H9 (cell line): ENCODE measurements around the gene PHACTR2. TPM values are rescaled to one million over a fixed set of nuclear protein-coding genes. Genes with fewer than 3 reads are reported as not detected.
"Not testable (repeated sequence)": the region's sequence is repeated elsewhere in the genome, so short reads cannot be mapped to it uniquely, and the experiment has no call there.

Experiments
- DNase-seq: peaks from one replicate; pipeline ENCODE4 v3.0.0-alpha.2; 2017
- H2AFZ ChIP-seq: one replicate; pipeline ENCODE4 v1.6.1; 2013; ENCODE audit warnings: mild to moderate bottlenecking, low read length, control low read depth, moderate library complexity
- H2AK5ac ChIP-seq: 2 replicates; pipeline ENCODE4 v1.6.1; 2013; ENCODE audit warnings: low read length, control low read depth, mixed read lengths; ENCODE audit not compliant: insufficient read length
- H2BK120ac ChIP-seq: one replicate; pipeline ENCODE4 v1.6.1; 2013; ENCODE audit warnings: low read depth, mild to moderate bottlenecking, low read length, control low read depth, inconsistent platforms; ENCODE audit not compliant: poor library complexity, severe bottlenecking
- H2BK12ac ChIP-seq: 2 replicates; pipeline ENCODE4 v1.6.1; 2013; ENCODE audit warnings: low read length, control low read depth, mixed read lengths, low read depth; ENCODE audit not compliant: insufficient read length
- H2BK15ac ChIP-seq: 2 replicates; pipeline ENCODE4 v1.6.1; 2013; ENCODE audit warnings: low read depth, low read length, control low read depth
- H2BK20ac ChIP-seq: one replicate; pipeline ENCODE4 v1.6.1; 2013; ENCODE audit warnings: low read depth, mild to moderate bottlenecking, low read length, control low read depth, inconsistent platforms; ENCODE audit not compliant: poor library complexity, severe bottlenecking
- H2BK5ac ChIP-seq: 2 replicates; pipeline ENCODE4 v1.6.1; 2013; ENCODE audit warnings: low read length, control low read depth, mixed read lengths; ENCODE audit not compliant: insufficient read length
- H3K14ac ChIP-seq: 2 replicates; pipeline ENCODE4 v1.6.1; 2013; ENCODE audit warnings: low read length, control low read depth; ENCODE audit not compliant: insufficient read depth
- H3K18ac ChIP-seq: 2 replicates; pipeline ENCODE4 v1.6.1; 2013; ENCODE audit warnings: low read depth, mild to moderate bottlenecking, mixed read lengths, low read length, control low read depth; ENCODE audit not compliant: insufficient read length
- H3K23ac ChIP-seq: 2 replicates; pipeline ENCODE4 v1.6.1; 2013; ENCODE audit warnings: low read length, control low read depth, mixed read lengths, low read depth; ENCODE audit not compliant: insufficient read length
- H3K23me2 ChIP-seq: 2 replicates; pipeline ENCODE4 v1.6.1; 2013; ENCODE audit warnings: low read depth, mild to moderate bottlenecking, mixed read lengths, low read length, control low read depth; ENCODE audit not compliant: insufficient read length, poor library complexity, severe bottlenecking
- H3K27ac ChIP-seq: 2 replicates; pipeline ENCODE4 v1.5.1; 2013; ENCODE audit warnings: low read length, control low read depth, mixed read lengths, low read depth; ENCODE audit not compliant: insufficient read length
- H3K27me3 ChIP-seq: 2 replicates; pipeline ENCODE4 v1.6.1; 2013; ENCODE audit warnings: low read length, control low read depth, inconsistent platforms; ENCODE audit not compliant: insufficient read depth
- H3K4ac ChIP-seq: 2 replicates; pipeline ENCODE4 v1.6.1; 2013; ENCODE audit warnings: low read depth, mild to moderate bottlenecking, control low read depth, inconsistent platforms, low read length, moderate library complexity
- H3K4me1 ChIP-seq: 2 replicates; pipeline ENCODE4 v1.6.1; 2013; ENCODE audit warnings: low read length, control low read depth, inconsistent platforms; ENCODE audit not compliant: insufficient read depth
- H3K4me2 ChIP-seq: 2 replicates; pipeline ENCODE4 v1.6.1; 2013; ENCODE audit warnings: low read length, control low read depth, mixed read lengths; ENCODE audit not compliant: insufficient read length, insufficient read depth
- H3K56ac ChIP-seq: 2 replicates; pipeline ENCODE4 v1.6.1; 2013; ENCODE audit warnings: low read depth, mild to moderate bottlenecking, mixed read lengths, low read length, control low read depth; ENCODE audit not compliant: insufficient read length
- H3K79me1 ChIP-seq: 2 replicates; pipeline ENCODE4 v1.6.1; 2013; ENCODE audit warnings: low read depth, mild to moderate bottlenecking, moderate library complexity, low read length, control low read depth, inconsistent platforms; ENCODE audit not compliant: insufficient read depth, poor library complexity, severe bottlenecking
- H3K79me2 ChIP-seq: 2 replicates; pipeline ENCODE4 v1.6.1; 2013; ENCODE audit warnings: low read length, control low read depth, inconsistent platforms; ENCODE audit not compliant: insufficient read depth
- H3K9ac ChIP-seq: 2 replicates; pipeline ENCODE4 v1.6.1; 2013; ENCODE audit warnings: low read length, control low read depth, mixed read lengths; ENCODE audit not compliant: insufficient read length; ENCODE audit errors: extremely low read depth
- H3K9me3 ChIP-seq: one replicate; pipeline ENCODE4 v1.6.1; 2013; ENCODE audit warnings: low read depth, low read length, inconsistent platforms; ENCODE audit not compliant: control insufficient read depth
- H3T11ph ChIP-seq: one replicate; pipeline ENCODE4 v1.6.1; 2013; ENCODE audit warnings: mild to moderate bottlenecking, low read length, control low read depth, inconsistent platforms
- H4K20me1 ChIP-seq: one replicate; pipeline ENCODE4 v1.6.1; 2013; ENCODE audit not compliant: control insufficient read depth, insufficient read length, insufficient read depth
- H4K5ac ChIP-seq: 2 replicates; pipeline ENCODE4 v1.6.1; 2013; ENCODE audit warnings: low read depth, mild to moderate bottlenecking, mixed read lengths, low read length, control low read depth; ENCODE audit not compliant: insufficient read length
- H4K8ac ChIP-seq: replicated peaks from 2 replicates; pipeline ENCODE4 v1.6.1; 2013; ENCODE audit warnings: low read length, control low read depth, mixed read lengths, low read depth; ENCODE audit not compliant: insufficient read length
- H4K91ac ChIP-seq: 2 replicates; pipeline ENCODE4 v1.6.1; 2013; ENCODE audit warnings: low read depth, mild to moderate bottlenecking, moderate library complexity, mixed read lengths, low read length, control low read depth; ENCODE audit not compliant: insufficient read length
- H3K27ac Mint-ChIP-seq, 3 experiments: 2 replicates in 2 of 3; 3 replicates in 1 of 3; pipeline ENCODE4 v1.8.0; 2020 to 2021; ENCODE audit warnings: mixed read lengths in 3 of 3, mild to moderate bottlenecking in 1 of 3, moderate library complexity in 1 of 3
- H3K27me3 Mint-ChIP-seq: 2 replicates; pipeline ENCODE4 v1.8.0; 2021; ENCODE audit warnings: low read depth, mild to moderate bottlenecking, moderate library complexity, mixed read lengths
- H3K36me3 Mint-ChIP-seq, 3 experiments: 2 replicates in 2 of 3; 3 replicates in 1 of 3; pipeline ENCODE4 v1.8.0; 2020 to 2021; ENCODE audit warnings: low read depth in 3 of 3, mixed read lengths in 3 of 3; ENCODE audit not compliant: insufficient read depth in 1 of 3
- H3K4me1 Mint-ChIP-seq, 2 experiments: 2 replicates each; pipeline ENCODE4 v1.8.0; 2020; ENCODE audit warnings: mixed read lengths in 2 of 2
- H3K4me3 Mint-ChIP-seq, 2 experiments: 2 replicates in 1 of 2; 3 replicates in 1 of 2; pipeline ENCODE4 v1.8.0; 2020 to 2021; ENCODE audit warnings: mild to moderate bottlenecking in 2 of 2, mixed read lengths in 2 of 2, moderate library complexity in 1 of 2
- H3K9me3 Mint-ChIP-seq, 2 experiments: 2 replicates in 1 of 2; 3 replicates in 1 of 2; pipeline ENCODE4 v1.8.0; 2020; ENCODE audit warnings: mild to moderate bottlenecking in 2 of 2, mixed read lengths in 2 of 2, moderate library complexity in 1 of 2
- total RNA-seq: library from RNA; stranded (reverse); gene quantifications from 2 replicates; pipeline ENCODE4 v1.2.1, GENCODE V29; 2021

Gene PHACTR2
- total RNA-seq, 1 experiment from 2014 or later: 131 TPM

- peaks cover 15 to 28% of the 10 kb centered on the region in 2 experiments for H3K9me3 Mint-ChIP-seq
- H3K18ac ChIP-seq, H3K27ac ChIP-seq: not testable (repeated sequence)
Observed at GRCh38 chr6:143874503-143874902, 196.7 kb downstream of the PHACTR2 start.

More at GRCh38 chr6:143874503-143874902, 196.7 kb downstream of the PHACTR2 start:
- H2AFZ ChIP-seq, H3K9ac ChIP-seq, H3K23me2 ChIP-seq, H3K4me1 Mint-ChIP-seq, H3K79me1 ChIP-seq, H3K9me3 ChIP-seq, H2BK12ac ChIP-seq, DNase-seq, H2BK5ac ChIP-seq, H3K56ac ChIP-seq, H3K27ac Mint-ChIP-seq, H3K14ac ChIP-seq, H3K23ac ChIP-seq, H2BK120ac ChIP-seq, H4K91ac ChIP-seq, H3K4me3 Mint-ChIP-seq, H3K27me3 Mint-ChIP-seq, H2BK20ac ChIP-seq, H3T11ph ChIP-seq, H2BK15ac ChIP-seq, H4K20me1 ChIP-seq, H2AK5ac ChIP-seq, H4K5ac ChIP-seq, H3K4ac ChIP-seq, H3K4me1 ChIP-seq, H3K4me2 ChIP-seq, H4K8ac ChIP-seq, H3K27me3 ChIP-seq, H3K79me2 ChIP-seq: not testable (repeated sequence)
- peaks cover 3 to 12% (median 8%) of the 10 kb centered on the region in 3 experiments; a peak in 6 of 7 replicates for H3K36me3 Mint-ChIP-seq
